ENCODE data around the gene ATF2. TPM values are rescaled to one million over a fixed set of nuclear protein-coding genes. Genes with fewer than 3 reads are reported as not detected.
A peak's percentile ranks its signal among the peaks of the same experiment; 100 is the strongest.
"Not testable (repeated sequence)": the region's sequence is repeated elsewhere in the genome, so short reads cannot be mapped to it uniquely, and the experiment has no call there.

Gene ATF2
- polyA plus RNA-seq, 4 donors: 54.6 to 69.4 (median 60.7) TPM

DNA sequence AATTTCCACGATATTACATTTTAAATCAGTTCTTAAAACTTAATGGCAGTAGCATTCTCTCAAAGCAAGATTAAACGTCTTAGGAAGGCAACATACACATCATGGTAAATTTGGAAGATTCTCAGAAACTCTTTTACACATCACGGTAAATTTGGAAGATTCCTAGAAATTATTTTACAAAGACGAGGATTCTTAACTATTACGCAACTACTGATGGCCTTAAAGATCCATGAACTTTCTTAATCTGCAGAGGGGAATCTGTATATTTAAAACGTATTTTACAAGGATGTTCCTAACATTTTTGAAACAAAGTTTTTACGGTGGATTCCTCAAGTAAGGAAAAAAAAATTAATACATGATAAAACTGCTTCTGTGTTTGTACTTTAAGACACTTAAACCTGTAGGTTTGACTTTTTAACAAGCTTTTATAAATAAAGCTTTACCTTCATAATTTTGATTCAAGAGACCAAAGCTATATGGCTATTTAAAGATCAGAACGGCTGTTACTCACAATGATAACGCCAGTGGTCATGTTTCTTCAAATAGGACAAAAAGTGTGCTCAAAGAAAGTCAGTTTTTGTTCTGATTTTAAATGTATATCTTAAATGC lies 1.7 kb downstream of the ATF2 start:
- no peak for DNase-seq (ENCODE audit: low read depth in 4 of 4, low spot score in 2 of 4)

DNA sequence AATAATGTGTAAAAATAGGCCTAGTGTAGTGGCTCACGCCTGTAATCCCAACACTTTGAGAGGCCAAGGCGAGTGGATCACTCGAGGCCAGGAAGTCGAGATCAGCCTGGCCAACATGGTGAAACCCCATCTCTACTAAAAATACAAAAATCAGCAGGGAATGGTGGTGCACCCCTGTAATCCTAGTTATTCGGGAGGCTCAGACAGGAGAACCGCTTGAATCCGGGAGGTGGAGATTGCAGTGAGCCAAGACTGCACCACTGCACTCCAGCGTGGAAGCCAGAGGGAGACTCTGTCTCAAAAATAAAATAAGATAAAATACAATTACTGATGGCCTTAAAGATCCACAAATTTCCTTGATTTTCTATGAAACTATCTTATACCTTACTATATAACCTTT lies 3.8 kb downstream of the ATF2 start:
- DNase-seq (ENCODE audit: low read depth in 4 of 4, low spot score in 2 of 4): no peak

DNA sequence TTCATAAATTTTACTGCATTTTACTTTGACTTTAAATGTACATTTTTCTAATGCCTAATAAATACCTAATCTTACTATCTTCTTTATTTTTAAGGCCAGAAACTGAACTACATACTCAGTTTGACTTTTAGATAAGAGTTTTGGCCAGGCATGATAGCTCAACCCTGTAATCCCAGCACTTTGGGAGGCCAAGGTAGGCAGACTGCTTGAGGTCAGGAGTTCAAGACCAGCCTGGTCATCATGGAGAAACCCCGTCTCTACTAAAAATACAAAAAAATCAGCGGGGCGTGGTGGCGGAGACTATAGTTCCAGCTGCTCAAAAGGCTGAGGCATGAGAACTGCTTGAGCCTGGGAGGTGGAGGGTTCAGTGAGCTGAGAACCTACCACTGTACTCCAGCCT lies 9.1 kb downstream of the ATF2 start:
- DNase-seq (ENCODE audit: low read depth in 4 of 4, low spot score in 2 of 4): no peak

DNA sequence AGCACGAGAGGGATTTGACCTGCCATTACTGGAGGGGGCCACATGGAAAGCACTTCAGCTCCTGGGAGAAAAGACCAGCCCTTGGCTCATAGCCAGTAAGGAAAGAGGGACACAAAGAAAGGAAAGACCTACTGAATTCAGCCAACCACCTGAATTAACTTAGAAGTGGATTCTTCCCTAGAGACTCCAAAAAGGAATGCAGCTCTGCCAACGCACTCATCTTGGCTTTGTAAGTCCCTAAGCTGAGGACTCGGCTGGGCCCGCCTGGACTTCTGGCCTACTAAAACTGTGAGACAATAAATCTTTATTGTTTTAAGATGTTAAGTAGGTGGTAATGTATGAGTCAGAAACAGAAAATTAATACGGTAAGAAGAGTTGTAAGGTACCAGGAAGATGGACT lies 11.5 kb downstream of the ATF2 start:
- DNase-seq (ENCODE audit: low read depth in 4 of 4, low spot score in 2 of 4): no peak

DNA sequence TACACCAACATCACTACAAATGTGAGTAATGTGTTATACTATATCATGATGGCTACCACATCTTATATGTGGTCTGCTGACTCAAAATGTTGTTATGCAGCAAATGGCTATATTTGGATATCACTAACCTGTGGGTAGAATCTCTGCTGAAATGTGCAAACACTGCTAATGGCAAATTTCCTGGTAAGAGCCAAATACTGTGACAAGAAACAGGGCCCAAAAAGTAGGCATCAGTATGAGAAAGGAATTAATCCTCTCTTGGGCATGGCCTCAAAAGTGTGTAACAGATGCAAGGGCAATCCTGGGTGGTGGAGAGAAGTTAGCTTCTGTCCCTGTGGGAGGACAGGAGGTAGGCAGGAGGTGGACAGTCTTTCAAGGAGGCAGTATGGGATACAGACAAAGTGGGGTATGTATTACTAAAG lies 13.3 kb downstream of the ATF2 start:
- no peak for DNase-seq (ENCODE audit: low read depth in 4 of 4, low spot score in 2 of 4)

DNA sequence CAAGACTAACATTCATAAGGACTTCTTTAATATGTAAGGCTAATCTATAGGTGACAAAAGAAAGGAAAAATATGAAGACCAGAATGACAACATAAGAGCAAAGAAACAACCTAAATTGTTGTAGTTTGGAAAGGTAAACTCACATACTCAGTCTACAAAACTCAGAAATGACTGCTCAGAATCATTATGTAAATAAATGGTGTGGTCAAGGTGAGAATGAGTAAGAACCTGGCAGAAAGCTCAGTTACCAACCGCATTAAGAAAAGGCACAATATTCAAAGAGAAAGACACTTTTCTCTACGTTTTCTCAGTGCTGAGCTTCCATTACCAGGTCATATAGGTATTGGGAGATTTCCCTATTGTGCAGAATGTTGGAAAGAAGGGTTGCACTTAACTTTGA lies 15.8 kb downstream of the ATF2 start:
- DNase-seq (ENCODE audit: low read depth in 4 of 4, low spot score in 2 of 4): no peak

DNA sequence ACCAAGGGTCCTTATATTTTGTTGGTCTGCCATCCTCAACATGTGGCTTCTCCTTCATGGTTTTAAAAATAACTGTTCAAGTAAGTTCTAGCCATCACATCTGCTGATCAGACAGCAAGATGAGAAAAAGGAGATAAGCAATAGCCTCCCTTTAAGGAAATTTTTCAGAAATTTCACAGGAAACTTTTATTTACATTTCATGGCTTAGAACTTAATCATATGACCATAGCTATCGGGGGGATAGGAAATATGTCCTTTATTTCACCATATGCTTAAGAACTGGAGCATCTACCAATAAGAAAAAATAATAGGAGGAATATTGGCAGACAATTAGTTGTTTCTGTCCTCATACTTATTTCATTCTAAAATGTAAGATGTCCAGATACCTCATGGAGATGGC lies 16.2 kb downstream of the ATF2 start:
- no peak for DNase-seq (ENCODE audit: low read depth in 4 of 4, low spot score in 2 of 4)

DNA sequence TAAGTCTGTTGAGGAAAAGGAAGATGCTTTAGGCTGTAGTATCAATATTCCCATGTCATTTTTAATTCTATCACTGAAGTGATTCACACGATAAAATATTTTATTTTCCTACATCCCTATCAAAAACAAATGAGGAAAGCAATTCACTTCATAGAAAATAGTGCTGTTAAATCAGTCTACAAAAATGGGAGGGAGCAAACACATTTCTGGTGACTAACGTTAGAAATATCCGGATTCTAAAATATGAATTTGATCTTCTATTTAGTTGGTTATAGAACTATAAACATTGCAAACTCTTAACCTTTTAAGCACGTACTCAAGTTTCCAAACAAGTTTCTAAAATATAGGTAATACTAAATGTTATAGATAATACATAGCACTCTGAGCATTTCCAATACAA lies 20.8 kb downstream of the ATF2 start:
- no peak for DNase-seq (ENCODE audit: low read depth in 4 of 4, low spot score in 2 of 4)

DNA sequence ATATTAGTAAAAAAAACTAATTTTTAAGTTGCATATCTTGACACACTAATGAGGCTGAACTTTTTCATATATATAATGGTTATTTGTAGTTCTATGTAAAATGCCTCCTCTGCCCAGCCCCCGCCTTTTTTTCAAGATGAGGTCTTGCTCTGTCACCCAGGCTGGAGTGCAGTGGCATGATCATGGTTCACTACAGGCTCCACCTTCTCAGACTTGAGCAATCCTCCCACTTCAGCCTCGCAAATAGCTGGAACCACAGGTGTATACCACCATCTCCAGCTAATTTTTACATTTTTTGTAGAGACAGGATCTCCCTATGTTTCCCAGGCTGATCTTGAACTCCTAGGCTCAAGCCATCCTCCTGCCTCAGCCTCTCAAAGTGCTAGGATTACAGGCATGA lies 24.3 kb downstream of the ATF2 start:
- no peak for DNase-seq (ENCODE audit: low read depth in 4 of 4, low spot score in 2 of 4)

DNA sequence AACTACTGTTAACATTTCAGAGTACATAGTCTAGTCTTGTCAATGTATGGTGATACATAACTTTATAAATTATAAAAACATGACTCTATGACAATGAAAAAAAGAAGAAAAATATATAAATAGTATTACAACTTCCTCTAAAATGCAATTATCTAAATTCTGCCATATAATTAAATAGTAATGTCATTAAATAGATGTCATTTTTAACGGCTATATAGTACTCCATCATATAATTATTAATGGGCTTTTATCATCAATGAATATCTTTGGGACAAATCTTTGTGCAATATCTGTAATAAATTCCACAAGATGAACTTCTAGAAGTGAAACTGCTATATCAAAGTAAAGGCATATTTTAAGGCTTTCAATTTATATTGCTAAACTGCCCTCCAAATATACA lies 24.8 kb downstream of the ATF2 start:
- no peak for DNase-seq (ENCODE audit: low read depth in 4 of 4, low spot score in 2 of 4)

DNA sequence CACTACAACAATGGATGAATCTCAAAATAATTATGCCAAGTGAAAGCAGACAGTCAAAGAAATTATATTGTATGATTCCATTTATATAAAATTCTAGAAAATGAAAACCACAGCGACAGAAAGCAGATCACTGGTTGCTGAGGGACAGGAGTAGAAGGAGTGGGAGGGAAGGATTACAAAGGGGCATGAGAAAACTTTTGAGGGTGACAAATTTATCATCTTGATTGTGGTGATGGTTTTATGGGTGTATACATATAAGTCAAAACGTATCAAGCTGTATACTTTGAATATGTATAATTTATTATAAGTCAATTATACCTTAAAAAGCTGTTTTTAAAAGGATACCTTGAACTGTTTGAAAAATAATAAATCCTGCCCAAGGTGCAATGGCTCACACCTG lies 27.7 kb downstream of the ATF2 start:
- no peak for DNase-seq (ENCODE audit: low read depth in 4 of 4, low spot score in 2 of 4)

DNA sequence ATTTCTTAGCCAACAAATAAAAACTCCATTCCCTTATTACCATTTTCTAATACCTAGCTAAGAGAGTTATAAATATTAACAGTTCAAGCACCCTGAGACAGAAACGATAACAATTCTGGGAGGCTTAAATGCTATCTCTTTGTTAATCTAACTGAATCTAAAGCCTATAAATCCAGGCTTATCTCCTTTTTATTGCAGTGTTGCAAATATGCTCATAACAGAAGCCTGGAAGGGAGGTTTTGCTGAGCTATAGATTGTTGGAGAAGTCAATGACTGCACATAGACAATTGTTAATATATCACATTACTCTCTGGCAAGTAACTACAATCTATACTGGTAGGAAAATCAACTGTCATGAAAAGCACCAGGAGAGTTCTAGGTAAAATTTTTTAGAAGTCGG lies 30.2 kb downstream of the ATF2 start:
- DNase-seq (ENCODE audit: low read depth in 4 of 4, low spot score in 2 of 4): no peak

DNA sequence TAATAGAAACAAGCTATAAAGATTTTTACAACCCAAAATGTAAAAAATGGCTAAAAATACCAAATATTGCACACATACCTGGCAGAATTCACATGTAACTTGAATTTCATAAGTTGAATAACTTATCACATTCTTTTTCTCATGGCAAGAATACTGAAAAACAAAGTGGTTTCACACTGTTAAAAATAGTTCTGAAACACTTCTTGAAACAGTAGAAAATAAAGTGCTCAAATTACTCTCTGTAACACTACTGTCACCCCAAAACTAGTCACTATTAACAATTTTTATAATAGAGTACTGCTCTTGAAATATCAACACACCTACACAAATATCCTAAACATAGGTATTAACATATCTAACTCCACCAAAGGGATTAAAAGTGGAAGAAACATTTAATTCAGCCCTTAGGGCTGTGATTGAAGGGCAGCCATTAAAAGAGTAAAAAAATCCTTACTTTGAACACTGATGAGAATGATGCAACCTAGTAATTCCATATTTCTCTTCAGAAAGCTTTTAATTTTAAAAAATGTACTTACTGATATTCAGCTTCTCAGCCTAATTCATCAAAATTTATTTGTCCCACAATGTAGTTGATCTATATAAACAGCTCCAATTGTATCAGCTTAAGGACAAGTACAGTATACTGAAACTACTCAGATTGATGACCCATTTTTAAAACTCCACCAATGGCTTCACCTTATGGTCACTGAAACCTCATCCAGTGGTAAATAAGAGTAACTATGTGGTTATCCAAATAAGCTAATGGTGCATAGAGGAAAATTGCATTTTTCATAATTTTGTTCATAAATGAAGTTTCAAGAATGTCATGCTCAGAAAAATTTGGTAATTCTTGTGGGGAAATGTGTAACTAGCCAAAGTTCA lies 31.4 kb downstream of the ATF2 start:
- no peak for DNase-seq (ENCODE audit: low read depth in 4 of 4, low spot score in 2 of 4)

DNA sequence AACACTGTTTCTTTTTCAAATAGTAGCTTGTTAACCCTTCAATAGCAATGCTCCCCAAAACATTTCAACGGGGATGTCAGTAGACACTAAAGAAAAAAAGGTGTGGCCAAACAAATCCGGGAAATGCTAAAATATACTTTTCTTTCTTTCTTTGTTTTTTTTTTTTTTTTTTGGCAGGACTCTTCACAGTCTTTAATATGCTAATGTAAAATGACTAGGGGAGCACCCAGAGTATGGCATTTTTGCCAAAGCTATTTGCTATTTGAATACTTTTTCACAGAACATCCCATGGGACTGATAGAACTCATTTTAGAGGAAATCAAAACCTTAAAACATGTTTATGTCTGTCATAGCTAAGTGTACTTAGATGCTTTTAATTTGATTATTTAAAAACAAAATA lies 32.1 kb downstream of the ATF2 start:
- DNase-seq (ENCODE audit: low read depth in 4 of 4, low spot score in 2 of 4): no peak

DNA sequence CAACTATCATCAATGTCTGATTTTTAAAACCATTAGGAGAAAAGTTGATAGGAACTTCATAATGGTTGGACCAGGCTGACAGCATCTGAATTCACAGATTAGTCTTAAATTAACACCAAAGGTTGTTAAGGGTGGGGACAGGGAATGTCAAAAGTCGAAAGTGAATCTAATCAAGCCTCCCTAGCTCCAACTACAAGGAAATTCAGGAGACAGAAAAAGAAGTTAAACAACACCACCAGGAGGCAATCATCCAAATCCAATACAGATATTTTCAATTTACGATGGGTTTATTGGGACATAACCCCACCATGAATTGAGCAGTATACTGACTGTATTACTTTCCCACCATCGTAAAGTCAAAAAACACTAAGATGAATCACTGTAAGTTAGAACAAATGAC lies 32.8 kb downstream of the ATF2 start:
- DNase-seq (ENCODE audit: low read depth in 4 of 4, low spot score in 2 of 4): no peak

DNA sequence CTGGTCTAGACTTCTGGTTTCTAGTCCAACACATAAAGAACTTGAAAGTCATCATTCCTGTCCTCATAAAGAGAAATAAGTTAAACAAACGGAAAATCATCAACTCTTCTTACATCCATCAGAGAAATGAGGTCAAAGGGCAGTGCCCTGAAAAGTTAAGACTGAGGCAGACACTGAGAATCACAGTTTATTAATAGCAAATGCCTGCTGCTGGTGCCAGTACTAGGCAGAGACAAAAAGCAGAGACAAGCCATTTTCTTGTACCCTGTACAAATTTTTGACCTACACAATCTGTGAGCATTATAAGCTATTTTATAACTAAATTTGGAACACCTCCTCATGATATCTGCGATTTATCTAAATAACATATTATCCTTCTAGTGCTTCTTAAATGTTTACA lies 36.8 kb downstream of the ATF2 start:
- no peak for DNase-seq (ENCODE audit: low read depth in 4 of 4, low spot score in 2 of 4)

DNA sequence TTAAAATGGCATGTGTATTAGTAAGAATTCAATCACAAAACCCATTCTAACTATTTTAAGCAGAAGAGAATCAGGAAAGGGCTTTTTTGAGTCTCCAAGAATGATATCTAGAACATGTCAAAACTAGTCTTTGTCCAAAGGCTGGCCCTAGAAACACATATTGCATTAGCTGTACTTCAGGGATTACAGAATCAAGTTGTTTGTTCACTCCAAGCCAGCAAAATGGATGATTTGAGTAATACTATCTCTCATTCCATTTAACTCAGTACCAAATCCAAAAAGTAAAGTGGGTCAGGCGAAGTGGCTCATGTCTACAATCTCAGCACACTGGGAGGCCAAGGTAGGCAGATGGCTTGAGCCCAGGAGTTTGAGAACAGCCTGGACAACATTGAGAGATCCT lies 41.3 kb downstream of the ATF2 start:
- no peak for DNase-seq (ENCODE audit: low read depth in 4 of 4, low spot score in 2 of 4)

DNA sequence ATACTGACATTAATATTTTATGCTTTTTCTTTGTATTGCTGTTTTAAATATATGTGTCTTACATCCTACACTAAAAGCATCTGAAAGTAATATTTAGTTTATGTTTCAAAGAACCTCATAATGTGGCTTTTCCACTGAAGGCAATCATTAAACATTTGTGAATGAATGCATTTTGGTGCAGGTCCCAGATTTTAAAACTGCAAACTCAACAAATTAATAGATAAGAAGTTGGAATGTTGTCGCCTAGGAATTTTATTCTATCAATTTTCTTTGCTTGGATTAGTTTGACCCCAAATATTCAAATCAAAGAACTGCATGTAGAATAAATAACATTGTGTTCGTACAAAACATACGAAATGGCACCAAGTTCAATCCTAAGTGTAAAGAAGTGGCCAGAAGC lies 44.7 kb downstream of the ATF2 start:
- DNase-seq (ENCODE audit: low read depth in 4 of 4, low spot score in 2 of 4): no peak

DNA sequence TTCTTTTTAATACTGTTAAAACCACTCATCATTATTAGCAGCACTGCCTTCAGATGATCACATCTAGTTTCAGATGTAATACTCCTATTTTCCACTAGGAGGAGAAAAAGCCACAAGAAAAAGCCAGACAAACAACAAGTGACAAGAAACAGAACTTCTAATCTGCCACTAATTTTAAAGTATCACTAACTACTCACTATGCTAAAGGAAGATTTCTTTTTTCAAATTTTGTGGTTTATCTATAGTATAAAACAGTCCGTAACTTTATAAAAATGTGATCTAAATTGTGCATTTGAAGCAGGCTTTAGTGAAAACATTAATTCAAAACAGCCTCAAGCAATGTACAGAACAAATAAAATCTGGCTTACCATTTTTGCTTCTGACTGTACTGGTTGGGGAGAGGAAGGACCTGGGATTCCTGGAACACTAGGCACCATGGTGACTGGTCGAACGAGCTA lies 56.8 kb downstream of the ATF2 start:
- DNase-seq (ENCODE audit: low read depth in 4 of 4, low spot score in 2 of 4): peak; percentile 4 to 46 (median 23)

DNA sequence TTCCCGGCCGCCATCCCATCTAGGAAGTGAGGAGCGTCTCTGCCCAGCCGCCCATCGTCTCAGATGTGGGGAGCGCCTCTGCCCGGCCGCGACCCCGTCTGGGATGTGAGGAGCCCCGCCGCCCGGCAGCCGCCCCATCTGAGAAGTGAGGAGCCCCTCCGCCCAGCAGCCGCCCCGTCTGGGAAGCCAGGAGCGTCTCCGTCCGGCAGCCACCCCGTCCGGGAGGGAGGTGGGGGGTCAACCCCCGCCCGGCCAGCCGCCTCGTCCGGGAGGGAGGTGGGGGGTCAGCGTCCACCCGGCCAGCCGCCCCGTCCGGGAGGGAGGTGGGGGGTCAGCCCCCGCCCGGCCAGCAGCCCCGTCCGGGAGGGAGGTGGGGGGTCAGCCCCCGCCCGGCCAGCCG lies 59.9 kb downstream of the ATF2 start:
- not testable (repeated sequence) for DNase-seq (ENCODE audit: low read depth in 4 of 4, low spot score in 2 of 4)

DNA sequence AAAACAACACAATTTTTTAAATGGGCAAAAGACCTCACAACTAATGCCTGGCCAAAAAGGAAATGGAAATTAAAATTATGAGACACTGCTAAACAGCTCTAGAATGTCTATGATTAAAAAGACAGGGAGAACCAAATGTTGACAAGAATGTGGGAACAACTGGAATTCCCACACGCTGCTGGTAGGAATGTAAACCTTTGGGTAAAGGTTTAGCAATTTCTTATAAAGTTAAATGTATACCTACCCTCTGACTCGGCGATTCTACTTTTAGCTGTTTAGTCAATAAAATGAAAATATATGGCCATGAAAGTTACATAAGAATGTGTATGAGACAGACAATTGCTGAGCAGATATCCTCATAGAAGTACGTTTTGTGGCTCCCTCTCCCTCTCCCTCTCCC lies 60.9 kb downstream of the ATF2 start:
- no peak for DNase-seq (ENCODE audit: low read depth in 4 of 4, low spot score in 2 of 4)

DNA sequence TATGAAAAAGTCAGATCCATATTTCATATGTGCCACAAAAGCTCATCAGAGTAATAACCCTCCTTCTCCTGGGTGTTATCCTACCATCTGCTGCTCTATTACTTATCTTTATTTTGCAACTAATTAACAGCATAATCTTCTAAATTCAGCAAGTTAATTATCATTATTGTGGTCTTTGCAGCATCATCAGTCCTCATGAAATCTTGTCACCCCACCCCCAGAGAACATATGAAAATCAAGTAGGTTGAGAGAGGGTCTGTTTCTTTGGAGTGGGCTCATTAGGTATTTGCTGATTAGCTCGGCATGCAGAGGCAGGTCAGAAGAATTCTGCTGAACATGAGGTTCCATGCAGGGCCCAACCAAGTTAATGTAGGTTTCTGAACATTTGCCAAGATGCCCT lies 64.8 kb downstream of the ATF2 start:
- DNase-seq (ENCODE audit: low read depth in 4 of 4, low spot score in 2 of 4): no peak
